Jurkat, Clone E6-1 (cell line): Measurements from ENCODE around the gene SYTL2.
A peak's percentile ranks its signal among the peaks of the same experiment; 100 is the strongest.

Experiments
- DNase-seq: peaks from one replicate; pipeline ENCODE4 v3.0.0-alpha.2; 2011; ENCODE audit warnings: low read depth, low spot score
- H3K4me3 ChIP-seq: 2 replicates; pipeline ENCODE4 v1.5.1; 2011; ENCODE audit warnings: mild to moderate bottlenecking, low read length, control low read depth, moderate library complexity

Gene SYTL2

DNA sequence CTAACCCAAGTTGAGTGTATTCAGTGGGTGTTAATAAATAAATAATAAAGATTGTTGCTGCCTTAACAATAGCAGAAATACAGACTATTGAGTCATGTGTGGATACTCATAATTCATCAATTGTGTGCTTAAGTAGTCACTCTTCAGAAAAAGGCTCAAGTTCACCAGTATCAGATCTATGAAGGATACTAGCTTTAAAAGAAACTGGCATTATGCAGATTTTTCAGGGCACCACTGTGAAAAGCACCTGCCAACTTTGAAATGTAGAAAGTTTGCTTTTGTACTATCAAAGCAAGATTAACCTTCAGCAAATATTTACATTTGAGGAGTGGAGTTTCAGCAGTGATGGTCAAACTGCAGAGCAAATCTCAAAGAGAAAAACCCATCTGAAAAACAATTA is 20.1 kb upstream of the SYTL2 start:
- H3K4me3 ChIP-seq: no peak overlapping the region
- no peak for DNase-seq

GRCh38 chr11:85829172-85829571 is 18.2 kb upstream of the SYTL2 start:
- no peak for DNase-seq
- H3K4me3 ChIP-seq: no peak overlapping the region

- H3K4me3 ChIP-seq: no peak overlapping the region
- DNase-seq: no peak
These were observed 17.7 kb upstream of the SYTL2 start for GRCh38 chr11:85828640-85828978.

DNA sequence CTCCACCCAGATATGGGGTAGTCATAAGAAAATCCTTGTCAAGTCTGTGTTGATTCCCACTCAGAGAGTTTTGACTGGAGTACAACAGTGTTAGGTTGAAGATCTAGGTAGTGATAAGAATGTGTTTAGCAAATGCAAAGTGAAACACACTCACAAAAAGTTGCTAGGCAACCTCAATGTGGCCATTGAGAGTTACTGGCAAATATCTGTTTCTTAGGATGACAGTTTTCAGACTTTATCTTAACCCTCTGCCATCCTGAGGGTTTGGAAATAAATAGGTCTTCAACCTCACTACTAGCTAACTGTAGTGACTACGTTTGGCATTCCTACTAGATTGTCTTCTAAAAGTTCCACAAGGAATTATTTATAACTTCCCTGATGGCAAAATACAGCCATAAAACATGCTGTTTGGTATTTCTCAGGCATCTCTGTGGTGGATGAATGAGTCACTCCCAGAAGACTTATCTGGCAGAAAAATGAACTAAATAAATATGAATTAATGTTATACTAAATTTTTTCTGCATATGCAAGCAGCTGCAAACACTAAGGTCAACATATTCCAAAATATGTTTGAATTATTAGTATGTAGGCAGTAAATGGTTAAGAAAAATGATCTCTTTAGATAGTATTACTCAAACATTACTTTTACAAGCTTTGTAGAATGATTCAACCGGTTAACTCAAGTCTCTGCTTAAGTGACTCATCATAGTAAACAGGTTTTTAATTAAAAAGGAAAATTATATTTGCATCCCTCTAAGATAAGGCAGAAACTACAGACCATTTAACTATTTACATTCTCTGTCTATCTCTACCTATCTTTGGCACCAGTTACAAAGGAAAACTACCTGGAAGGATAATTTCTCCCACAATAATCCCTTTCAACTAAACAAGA is 17.1 kb upstream of the SYTL2 start:
- no peak for DNase-seq
- H3K4me3 ChIP-seq: no peak overlapping the region

DNA sequence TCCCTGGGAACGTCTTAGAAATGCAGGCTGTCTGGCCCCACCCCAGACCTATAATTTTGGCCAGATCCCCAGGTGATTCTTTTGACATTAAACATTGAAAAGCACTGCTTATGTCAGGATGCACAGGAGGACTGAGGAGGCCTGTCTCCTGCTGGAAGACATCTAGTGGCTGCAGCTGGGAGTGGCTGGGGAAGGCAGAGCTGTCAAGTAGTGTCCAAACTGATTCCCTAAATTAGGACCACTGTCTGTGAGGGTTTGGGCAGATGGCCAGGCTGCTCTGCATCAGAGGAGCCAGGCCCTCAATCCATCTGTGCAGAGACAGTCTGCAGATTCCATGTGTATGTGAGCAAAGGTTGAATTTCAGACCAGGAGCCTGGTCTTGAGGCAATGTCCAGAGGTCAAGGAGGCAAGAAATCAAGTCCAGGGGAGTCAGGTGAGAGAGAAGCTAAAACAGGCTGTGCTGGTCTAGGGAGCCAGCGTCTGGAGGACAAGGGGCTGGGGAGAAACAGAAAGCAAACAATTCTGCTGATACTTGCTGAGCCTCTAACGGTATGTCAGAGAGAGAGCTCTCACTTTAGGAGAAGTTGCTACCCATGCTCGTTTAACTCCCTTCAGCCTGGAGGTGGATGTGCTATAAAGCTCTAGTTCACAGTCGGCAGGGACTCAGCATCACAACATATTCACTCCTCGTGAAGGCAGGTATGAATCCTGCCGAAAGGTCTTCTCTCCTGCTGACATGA is 15.3 kb upstream of the SYTL2 start:
- no peak overlapping the region for H3K4me3 ChIP-seq
- DNase-seq: peak; percentile 8

DNA sequence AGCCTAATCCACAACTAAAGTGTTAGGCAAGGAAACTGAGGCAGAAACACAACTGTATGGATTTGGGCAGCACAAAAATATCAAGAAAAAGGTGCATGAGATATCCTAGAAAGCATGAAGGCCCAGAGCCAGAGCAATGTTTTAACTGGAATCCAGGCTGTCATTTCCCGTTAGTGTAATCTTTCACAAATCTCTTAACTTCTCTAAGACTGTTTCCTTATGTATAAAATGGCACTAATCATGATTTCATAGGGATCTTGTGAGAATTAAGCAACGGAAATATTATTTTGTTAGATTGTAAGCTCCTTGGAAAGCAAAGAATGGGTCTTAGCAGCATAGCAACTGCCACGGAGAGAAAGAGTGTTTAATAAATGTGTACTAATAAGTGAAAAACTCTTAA is 14.7 kb upstream of the SYTL2 start:
- no peak overlapping the region for H3K4me3 ChIP-seq
- no peak for DNase-seq

- peak; percentile 90 for DNase-seq
- no peak overlapping the region for H3K4me3 ChIP-seq
These were observed 12.9 kb upstream of the SYTL2 start for GRCh38 chr11:85823816-85824215.

- H3K4me3 ChIP-seq: no peak overlapping the region
- no peak for DNase-seq
These were observed 11.9 kb upstream of the SYTL2 start for GRCh38 chr11:85822814-85823213.

GRCh38 chr11:85821636-85822035 is 10.7 kb upstream of the SYTL2 start:
- no peak for DNase-seq
- H3K4me3 ChIP-seq: no peak overlapping the region

DNA sequence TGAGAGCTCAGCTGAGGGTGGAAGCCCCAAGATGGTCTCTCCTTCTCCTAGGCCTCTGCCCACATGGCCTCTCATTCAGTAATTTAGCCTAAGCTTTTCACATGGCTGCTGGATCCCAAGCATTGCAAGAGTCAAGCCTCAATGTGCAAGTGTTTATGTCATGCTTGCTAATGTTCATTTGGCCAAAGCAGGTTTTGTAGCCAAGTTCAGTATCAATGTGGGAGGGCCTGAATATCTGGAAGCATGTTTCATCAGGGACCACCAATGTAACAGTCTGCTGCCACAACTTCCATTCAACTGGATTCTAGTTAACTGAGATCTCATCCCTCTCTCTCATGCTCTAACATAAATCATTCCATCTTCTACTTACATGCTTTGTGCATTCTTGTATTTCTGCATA is 8.5 kb upstream of the SYTL2 start:
- DNase-seq: no peak

DNA sequence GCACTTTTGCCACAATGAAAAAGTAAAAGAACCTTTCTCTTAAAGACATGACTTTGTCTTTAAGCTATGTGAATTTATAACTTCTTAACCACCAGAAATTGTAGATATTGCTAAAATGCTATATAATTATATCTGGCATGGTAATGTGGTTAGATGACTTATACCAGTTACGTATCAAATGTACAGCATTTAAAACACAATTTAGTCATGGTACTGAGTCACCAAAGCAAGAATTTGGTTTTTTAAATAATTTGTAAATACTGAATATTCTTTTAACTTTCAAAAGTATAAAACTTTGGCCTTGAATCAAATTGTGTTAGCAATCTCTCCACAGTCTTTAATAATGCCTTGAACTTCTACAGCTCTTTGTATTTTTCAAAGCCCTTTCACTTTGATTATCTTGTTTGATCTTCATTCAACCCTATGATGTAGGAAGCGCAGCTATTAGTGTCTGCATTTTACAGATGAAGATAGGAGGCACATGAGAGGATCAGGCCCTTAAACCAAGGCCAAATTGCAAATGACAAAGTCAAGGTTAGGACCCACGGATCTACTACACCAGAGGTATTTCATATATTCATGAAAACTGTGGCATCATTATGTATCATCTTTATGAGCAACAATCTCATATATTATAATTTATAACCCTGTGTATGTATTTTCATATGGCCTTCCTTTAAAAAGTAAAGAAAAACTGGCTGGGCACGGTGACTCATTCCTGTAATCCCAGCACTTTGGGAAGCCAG is 4.4 kb upstream of the SYTL2 start:
- no peak overlapping the region for H3K4me3 ChIP-seq
- DNase-seq: no peak

More for the DNA sequence above, 8.5 kb upstream of the SYTL2 start:
- H3K4me3 ChIP-seq: no peak overlapping the region

DNA sequence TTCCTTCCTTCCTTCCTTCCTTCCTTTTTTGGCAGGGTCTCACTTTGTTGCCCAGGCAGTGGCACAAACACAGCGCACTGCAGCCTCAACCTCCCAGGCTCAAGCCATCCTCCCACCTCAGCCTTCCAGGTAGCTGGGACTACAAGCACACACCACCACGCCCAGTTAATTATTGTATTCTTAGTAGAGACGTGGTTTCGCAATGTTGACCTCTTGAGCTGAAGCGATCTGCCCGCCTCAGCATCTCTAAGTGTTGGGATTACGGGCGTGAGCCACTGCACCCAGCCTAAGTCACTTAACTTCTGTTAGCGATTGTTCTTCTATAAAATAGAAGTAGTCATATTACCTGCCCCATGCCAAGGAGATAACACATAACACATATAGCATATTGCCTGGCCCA is 2.8 kb upstream of the SYTL2 start:
- H3K4me3 ChIP-seq: no peak overlapping the region
- DNase-seq: no peak

- DNase-seq: no peak
- H3K4me3 ChIP-seq: no peak overlapping the region
These were observed 683 bp upstream of the SYTL2 start for GRCh38 chr11:85811624-85812023.

- H3K4me3 ChIP-seq: no peak overlapping the region
- no peak for DNase-seq
These were observed 445 bp downstream of the SYTL2 start for GRCh38 chr11:85810521-85810870.

GRCh38 chr11:85809863-85810262 is 1.1 kb downstream of the SYTL2 start:
- no peak for DNase-seq
- no peak overlapping the region for H3K4me3 ChIP-seq

- no peak overlapping the region for H3K4me3 ChIP-seq
- DNase-seq: no peak
These were observed 1.8 kb downstream of the SYTL2 start for GRCh38 chr11:85809191-85809590.

GRCh38 chr11:85806876-85807275 is 4.1 kb downstream of the SYTL2 start:
- no peak for DNase-seq
- no peak overlapping the region for H3K4me3 ChIP-seq

DNA sequence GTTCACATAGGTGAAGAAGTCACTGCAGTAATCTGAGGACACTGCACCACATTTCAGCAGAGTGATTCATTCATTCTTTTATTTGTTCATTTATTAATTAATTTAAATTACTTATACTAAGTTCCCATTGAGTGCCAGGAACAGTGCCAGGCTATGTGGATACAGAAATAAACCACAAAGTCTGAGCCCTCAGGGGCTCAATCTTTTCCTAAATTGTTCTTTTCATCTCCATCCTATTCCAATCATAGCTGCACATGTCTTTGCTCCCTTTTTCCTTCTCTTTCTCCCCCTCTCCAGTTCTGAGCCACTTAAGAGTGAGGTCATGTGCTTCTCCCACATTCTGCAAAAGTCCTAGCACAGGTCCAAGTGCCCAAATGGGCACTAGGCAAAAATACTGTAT is 4.9 kb downstream of the SYTL2 start:
- H3K4me3 ChIP-seq: no peak overlapping the region
- DNase-seq: no peak

- no peak for DNase-seq
- no peak overlapping the region for H3K4me3 ChIP-seq
These were observed 5.6 kb downstream of the SYTL2 start for GRCh38 chr11:85805387-85805786.

GRCh38 chr11:85803920-85804319 is 7.0 kb downstream of the SYTL2 start:
- H3K4me3 ChIP-seq: no peak overlapping the region
- DNase-seq: no peak
